Activated CD4-positive, alpha-beta T cell treated with anti-CD3 and anti-CD28 coated beads, Interleukin-2, amount 10 ng/mL, durations not matched to agents 7 days and 5 days (primary cell): Measurements from ENCODE around the gene LAD1. TPM values are rescaled to one million over a fixed set of nuclear protein-coding genes. Genes with fewer than 3 reads are reported as not detected.

Experiments
- CTCF ChIA-PET: fragments of 350-600 bp; sonication (Branson Sonifier 250); formaldehyde crosslinking; loops from one replicate; lab custom pipeline; 2021; ENCODE audit warnings: antibody characterized with exemption; lab: Charles Lee
- POLR2A ChIA-PET: fragments of 350-600 bp; sonication (Branson Sonifier 250); formaldehyde crosslinking; loops from one replicate; lab custom pipeline; 2021; ENCODE audit warnings: antibody characterized with exemption; lab: Charles Lee
- DNase-seq: peaks from one replicate; pipeline ENCODE4 v3.0.0-alpha.2; 2020
- H3K27ac Mint-ChIP-seq: one replicate; pipeline ENCODE4 v1.8.0; 2021; ENCODE audit warnings: mild to moderate bottlenecking, moderate library complexity, mixed read lengths
- H3K27me3 Mint-ChIP-seq: one replicate; pipeline ENCODE4 v1.8.0; 2021; ENCODE audit warnings: mixed read lengths
- H3K36me3 Mint-ChIP-seq: one replicate; pipeline ENCODE4 v1.8.0; 2021; ENCODE audit warnings: low read depth, mixed read lengths
- H3K4me1 Mint-ChIP-seq: one replicate; pipeline ENCODE4 v1.8.0; 2021; ENCODE audit warnings: mixed read lengths
- H3K4me3 Mint-ChIP-seq: one replicate; pipeline ENCODE4 v1.8.0; 2021; ENCODE audit warnings: mild to moderate bottlenecking, moderate library complexity, mixed read lengths
- H3K9me3 Mint-ChIP-seq: one replicate; pipeline ENCODE4 v1.8.0; 2021; ENCODE audit warnings: mixed read lengths
- total RNA-seq, 2 experiments: library from RNA; stranded (reverse); gene quantifications; one replicate each; pipeline ENCODE4 v1.2.3, GENCODE V29; 2021

The LAD1 gene
- total RNA-seq, 2 experiments from 2014 or later, result not detected

DNA sequence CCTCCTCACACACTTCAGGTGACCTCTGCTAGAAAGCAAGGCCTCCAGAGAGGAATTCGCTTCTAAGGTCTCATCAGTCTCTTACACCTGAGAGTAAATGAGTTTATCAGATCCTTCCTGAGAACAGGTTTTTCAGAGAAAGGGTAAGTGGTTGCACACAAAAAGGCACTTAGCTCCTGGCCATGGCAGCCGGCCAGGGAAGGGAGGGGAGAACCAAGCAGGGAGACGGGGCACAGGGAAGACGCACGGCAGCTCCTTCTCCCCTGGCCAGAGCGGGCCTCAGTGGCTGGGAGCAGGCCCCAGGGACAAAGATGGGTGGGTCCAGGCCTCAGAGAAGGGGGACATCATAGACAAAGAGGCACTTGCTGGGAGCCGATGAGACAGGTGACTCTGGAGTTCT lies 18.0 kb downstream of the LAD1 start:
- Mint-ChIP-seq H3K4me3 (no peak overlapping the region), H3K9me3 (no peaks in the 10 kb centered on the region), H3K36me3 (no peaks in the 10 kb centered on the region), H3K27ac (no peak overlapping the region), H3K4me1 (no peaks in the 10 kb centered on the region), H3K27me3 (peaks cover 2% of the 10 kb centered on the region)
- ChIA-PET CTCF (interaction anchor here (1.9 kb wide), 1 partner anchor 20 kb away, joined by 4 read pairs; no protein-coding TSS in a partner anchor), POLR2A (no interaction called here)
- DNase-seq, result no peak

DNA sequence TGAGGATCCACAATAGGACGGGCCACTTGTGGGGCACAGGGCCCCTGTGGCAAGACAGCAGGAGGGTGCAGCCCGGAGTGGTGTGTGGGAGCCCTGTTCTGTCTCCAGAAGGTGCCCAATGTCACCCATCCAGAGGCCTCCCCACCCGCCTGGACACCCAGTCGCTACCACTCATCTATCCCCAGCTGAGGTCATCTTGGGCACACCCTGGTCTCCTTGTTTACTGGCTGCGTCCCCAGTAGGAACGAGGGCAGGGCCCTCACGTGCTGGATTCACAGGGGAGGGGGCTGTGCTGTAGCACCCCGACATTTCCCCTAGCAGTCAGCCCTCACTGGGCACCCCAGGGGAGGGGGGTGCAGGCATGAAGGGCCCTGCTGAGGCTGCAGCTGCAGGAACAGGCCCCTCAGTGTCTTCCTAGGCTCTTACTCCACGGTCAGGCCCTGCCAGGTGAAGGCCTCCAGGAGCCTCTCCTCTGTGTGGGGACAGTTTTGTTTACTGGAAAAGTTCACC lies 19.3 kb downstream of the LAD1 start:
- ChIA-PET CTCF (no interaction called here), POLR2A (no interaction called here)
- Mint-ChIP-seq H3K27me3 (peaks cover 2% of the 10 kb centered on the region), H3K36me3 (no peaks in the 10 kb centered on the region), H3K27ac (no peak overlapping the region), H3K4me3 (no peak overlapping the region), H3K9me3 (no peaks in the 10 kb centered on the region), H3K4me1 (no peaks in the 10 kb centered on the region)
- DNase-seq, result no peak

DNA sequence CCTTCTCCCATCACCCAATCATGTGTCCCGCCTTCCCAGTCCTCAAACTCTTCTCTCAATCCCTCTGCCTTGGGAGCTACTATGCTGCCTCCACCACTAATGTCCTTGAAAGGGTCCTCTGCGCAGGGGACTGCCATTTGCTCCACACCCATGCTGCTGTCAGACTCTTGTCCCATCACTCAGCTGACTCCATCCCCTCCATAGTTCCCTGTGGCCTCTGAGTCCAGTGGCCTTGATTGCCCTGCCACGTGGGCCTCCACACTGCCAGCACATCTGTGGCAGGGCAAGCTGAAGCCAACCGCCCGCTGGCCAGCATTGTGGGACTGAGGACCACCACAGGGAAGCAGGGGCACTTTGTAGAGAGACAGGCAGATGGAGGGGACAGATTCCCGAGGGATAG lies 20.3 kb downstream of the LAD1 start:
- no peak for DNase-seq
- Mint-ChIP-seq H3K4me3 (no peak overlapping the region), H3K36me3 (no peaks in the 10 kb centered on the region), H3K27ac (no peak overlapping the region), H3K9me3 (no peaks in the 10 kb centered on the region), H3K27me3 (peaks cover 2% of the 10 kb centered on the region), H3K4me1 (no peaks in the 10 kb centered on the region)
- ChIA-PET CTCF (interaction anchor here (1.0 kb wide), 1 partner anchor 15 kb away, joined by 3 read pairs; no protein-coding TSS in a partner anchor), POLR2A (no interaction called here)

DNA sequence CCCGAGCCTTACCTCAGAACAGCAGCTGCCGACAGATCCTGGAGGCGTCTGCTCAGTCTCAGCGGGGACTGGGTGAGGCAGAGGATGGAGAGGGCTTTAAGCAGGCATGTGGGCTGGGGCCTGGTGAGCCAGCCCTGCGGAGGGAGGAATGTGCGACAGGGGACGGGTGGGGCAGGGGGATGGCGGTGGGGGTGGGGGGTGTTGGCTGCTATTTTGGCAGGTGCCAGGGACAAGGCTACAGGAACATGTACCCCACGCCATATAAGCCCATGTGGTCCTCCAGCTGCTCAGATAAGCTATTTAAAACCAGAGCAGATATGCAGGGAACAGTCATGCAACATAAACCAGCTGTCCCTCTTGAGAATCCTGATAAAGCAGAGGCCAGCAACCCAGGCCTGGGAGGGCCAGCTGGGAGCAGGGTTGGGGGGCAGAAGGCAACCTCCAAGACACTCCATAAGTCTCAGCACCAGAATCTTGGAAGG lies 21.5 kb downstream of the LAD1 start, which contains the start of gene TNNT2:
TNNT2 (minus strand) TSS at position 70 of the 482 bp plus-strand sequence. CDS start 4,426 bp downstream, outside the sequence.
- Mint-ChIP-seq H3K36me3 (no peaks in the 10 kb centered on the region), H3K4me3 (no peak within 1 kb of the TSS), H3K27me3 (peaks cover 2% of the 10 kb centered on the region), H3K9me3 (no peaks in the 10 kb centered on the region), H3K27ac (no peak within 1 kb of the TSS), H3K4me1 (no peaks in the 10 kb centered on the region)
- ChIA-PET CTCF (no interaction called here), POLR2A (no interaction called here)
- DNase-seq, result no peak

DNA sequence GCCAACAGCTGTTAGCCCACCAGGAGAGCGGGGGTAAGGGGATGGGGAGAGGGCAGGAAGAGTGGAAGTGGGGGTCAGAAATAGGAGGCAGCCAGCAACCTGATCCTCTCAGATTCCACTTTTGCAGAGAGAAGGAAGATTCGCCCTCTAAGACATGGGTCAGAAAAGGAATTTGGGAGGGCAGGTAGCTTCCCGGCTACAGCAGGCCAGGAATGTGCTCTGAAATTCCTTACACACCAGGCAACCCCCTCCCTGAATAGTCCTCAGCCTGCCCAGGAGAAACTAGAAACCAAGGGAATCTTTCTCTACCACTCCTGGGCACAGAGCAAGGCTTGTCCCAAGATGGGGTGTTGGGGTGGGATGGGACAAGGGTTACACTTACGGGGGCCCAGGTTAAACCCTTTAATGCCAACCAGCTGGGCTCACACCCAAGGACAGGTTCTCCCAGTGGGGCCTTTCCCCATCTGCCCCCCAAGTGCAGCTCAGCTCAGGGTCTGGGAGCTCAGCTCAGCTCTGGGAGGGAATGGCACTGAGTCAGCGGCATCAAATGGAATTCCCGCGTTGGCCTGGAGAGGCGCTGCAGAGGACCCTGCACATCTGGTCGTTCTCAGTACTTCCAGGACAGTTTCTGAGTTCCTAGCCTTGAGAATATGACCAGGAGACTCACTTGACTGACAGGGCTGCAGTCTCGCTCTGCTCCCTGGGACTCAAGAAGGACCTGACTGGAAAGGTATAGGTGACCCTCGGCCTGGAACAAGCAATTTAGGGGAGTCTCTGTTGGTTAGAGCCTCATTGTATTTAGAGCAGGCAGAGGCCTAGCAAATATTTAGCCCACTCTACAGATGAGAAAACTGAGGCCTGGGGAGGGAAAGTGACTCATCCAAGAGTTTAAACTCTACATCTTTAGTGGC lies 22.4 kb downstream of the LAD1 start:
- no peak overlapping the region for H3K27ac Mint-ChIP-seq
- no peaks in the 10 kb centered on the region for H3K4me1 Mint-ChIP-seq
- H3K27me3 Mint-ChIP-seq, result peaks cover 2% of the 10 kb centered on the region
- ChIA-PET CTCF (interaction anchor here (2.0 kb wide), 1 partner anchor 117 kb away, joined by 4 read pairs; no protein-coding TSS in a partner anchor), POLR2A (no interaction called here)
- no peak overlapping the region for H3K4me3 Mint-ChIP-seq
- H3K9me3 Mint-ChIP-seq, result no peaks in the 10 kb centered on the region
- no peak for DNase-seq
- no peaks in the 10 kb centered on the region for H3K36me3 Mint-ChIP-seq

DNA sequence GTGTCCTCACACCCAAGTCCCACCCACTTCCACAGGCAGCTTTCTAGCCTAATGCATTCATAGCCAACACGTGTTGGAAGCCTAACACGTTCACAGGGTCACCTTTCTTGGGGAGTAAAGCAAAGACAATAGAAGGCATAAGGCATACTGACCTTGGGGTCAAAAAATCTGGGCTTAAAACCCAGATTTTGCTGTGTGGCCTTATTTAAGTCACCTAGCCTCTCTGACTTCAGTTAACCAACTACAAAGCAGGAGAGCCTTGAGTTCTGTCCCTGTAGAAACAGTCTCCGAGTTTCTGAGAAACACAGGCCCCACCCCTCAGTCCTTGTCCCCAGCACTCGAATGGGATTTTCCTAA lies 23.0 kb downstream of the LAD1 start:
- no peak for DNase-seq
- POLR2A ChIA-PET, result no interaction called here
- no peak overlapping the region for H3K27ac Mint-ChIP-seq
- no peak overlapping the region for H3K4me3 Mint-ChIP-seq
- H3K9me3 Mint-ChIP-seq, result no peaks in the 10 kb centered on the region
- peaks cover 6% of the 10 kb centered on the region for H3K27me3 Mint-ChIP-seq
- H3K36me3 Mint-ChIP-seq, result no peaks in the 10 kb centered on the region
- CTCF ChIA-PET, result interaction anchor here (2.0 kb wide), 1 partner anchor 117 kb away, joined by 4 read pairs; no protein-coding TSS in a partner anchor
- no peaks in the 10 kb centered on the region for H3K4me1 Mint-ChIP-seq

DNA sequence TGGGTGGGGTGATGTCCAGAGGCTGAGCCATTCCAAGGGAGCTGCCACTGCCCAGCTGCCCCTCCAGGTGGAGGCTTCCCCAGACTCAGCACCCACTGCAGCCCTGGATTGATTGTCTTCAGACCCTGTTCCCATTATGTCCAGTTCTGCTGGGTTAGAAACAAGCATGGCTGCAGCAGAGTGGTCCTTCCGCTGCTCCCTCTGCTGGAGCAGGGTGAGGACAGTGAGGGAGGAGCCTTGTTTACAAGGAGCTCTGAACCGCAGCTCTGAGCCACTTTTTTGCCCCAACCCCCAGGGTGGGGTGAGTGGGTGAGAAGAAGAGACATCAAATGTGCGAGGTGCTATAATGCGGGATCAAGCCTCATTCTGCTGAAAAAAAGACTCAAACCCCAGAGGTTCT lies 24.0 kb downstream of the LAD1 start:
- Mint-ChIP-seq H3K9me3 (no peaks in the 10 kb centered on the region), H3K27me3 (peaks cover 6% of the 10 kb centered on the region), H3K36me3 (no peaks in the 10 kb centered on the region), H3K4me1 (no peaks in the 10 kb centered on the region), H3K27ac (no peak overlapping the region), H3K4me3 (no peak overlapping the region)
- DNase-seq, result no peak
- ChIA-PET CTCF (interaction anchor here (0.7 to 2.0 kb wide), 2 partner anchors 14 to 116 kb away, joined by 3 to 4 read pairs; no protein-coding TSS in a partner anchor), POLR2A (no interaction called here)

DNA sequence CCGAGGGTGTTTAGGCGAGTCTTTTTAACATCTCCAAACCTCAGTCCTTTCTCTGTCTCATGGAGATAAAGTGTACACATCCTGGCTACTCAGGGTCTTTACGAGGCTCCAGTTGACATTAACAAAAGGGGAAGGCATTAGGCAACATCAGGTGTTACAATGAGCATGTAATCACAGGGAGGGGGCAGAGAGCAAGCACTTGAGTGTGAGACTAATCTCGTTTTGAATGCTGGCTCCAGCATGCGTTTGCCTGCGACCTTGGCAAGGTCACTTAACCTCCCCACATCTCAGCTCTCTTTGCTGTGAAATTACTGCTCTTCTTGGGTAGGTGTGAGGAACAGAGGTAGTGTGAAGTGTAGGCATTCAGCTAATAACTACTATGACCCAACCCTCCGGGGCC lies 24.8 kb downstream of the LAD1 start:
- Mint-ChIP-seq H3K9me3 (no peaks in the 10 kb centered on the region), H3K27me3 (peaks cover 6% of the 10 kb centered on the region), H3K27ac (no peak overlapping the region), H3K4me1 (no peaks in the 10 kb centered on the region), H3K36me3 (no peaks in the 10 kb centered on the region), H3K4me3 (no peak overlapping the region)
- ChIA-PET POLR2A (no interaction called here), CTCF (interaction anchor here (1.7 kb wide), 1 partner anchor 11 kb away, joined by 4 read pairs; no protein-coding TSS in a partner anchor)
- DNase-seq, result no peak

DNA sequence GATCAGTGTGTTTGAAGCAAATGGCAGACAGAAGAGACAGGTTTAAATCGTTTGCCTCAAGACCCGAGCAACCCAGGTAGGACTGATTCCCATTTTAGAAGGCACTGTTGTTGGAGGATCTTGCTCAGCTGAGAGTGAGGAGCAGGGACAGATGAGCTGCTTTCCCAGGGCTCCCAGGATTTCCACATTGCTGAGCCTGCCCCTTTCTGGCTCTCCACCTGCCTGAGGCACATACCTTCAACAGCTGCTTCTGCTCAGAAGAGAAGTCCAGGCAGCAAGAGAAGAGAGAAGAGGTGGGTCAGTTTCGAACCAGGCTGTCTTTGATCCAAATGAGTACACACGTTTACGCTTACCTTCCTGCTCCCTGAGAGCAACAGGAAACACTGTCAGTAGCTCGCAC lies 27.3 kb downstream of the LAD1 start:
- CTCF ChIA-PET, result interaction anchor here (1.1 to 2.2 kb wide), 2 partner anchors 11 to 23 kb away, joined by 3 to 5 read pairs; no protein-coding TSS in a partner anchor

DNA sequence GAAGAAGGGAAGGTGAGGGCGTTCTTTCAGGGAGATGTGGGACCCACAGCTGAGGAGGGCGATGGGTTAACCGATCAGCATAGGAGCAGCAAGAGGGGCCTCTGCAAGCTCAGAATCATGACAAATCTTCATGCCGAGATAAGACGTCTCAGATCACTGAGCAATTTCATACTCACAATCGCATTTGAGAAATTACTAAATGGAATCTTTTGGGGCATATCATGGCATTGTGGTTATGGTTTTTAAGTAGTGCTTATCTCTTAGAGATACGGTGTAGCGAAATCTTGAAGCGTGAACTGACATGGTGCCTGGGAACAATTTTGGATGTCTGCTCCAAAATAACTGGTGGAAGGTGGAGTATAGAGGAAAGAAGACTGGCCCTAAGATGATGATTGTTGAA lies 27.8 kb downstream of the LAD1 start:
- Mint-ChIP-seq H3K27ac (no peak overlapping the region), H3K9me3 (no peaks in the 10 kb centered on the region), H3K36me3 (no peaks in the 10 kb centered on the region), H3K4me1 (no peaks in the 10 kb centered on the region), H3K4me3 (no peak overlapping the region), H3K27me3 (peaks cover 4% of the 10 kb centered on the region)
- DNase-seq, result no peak
- POLR2A ChIA-PET, result no interaction called here
- CTCF ChIA-PET, result interaction anchor here (1.1 to 2.2 kb wide), 2 partner anchors 10 to 23 kb away, joined by 3 to 5 read pairs; no protein-coding TSS in a partner anchor

More for the DNA sequence above, 27.3 kb downstream of the LAD1 start:
- POLR2A ChIA-PET, result no interaction called here
- Mint-ChIP-seq H3K4me1 (no peaks in the 10 kb centered on the region), H3K9me3 (no peaks in the 10 kb centered on the region), H3K27me3 (peaks cover 6% of the 10 kb centered on the region), H3K4me3 (no peak overlapping the region), H3K36me3 (no peaks in the 10 kb centered on the region), H3K27ac (no peak overlapping the region)
- no peak for DNase-seq

DNA sequence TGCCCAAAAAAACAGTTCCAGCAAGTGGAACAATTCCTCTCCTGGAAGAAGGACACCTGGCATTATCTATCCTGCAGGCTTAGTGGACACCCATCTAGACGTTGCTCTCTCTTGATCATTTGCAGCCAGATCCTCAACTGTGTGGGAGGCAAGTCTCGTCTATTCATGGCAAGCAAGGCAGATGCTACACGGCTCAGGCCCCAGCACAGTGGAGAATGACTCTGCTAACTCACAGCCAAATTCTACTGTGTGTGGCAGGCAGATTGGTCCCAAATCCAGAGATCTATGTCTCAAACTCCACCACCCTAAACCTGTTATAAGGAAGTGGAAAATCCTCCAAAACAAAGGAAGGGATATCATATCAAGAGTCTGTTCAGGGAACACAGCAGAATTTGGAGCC lies 28.6 kb downstream of the LAD1 start:
- Mint-ChIP-seq H3K4me3 (no peak overlapping the region), H3K9me3 (no peaks in the 10 kb centered on the region), H3K27ac (no peak overlapping the region), H3K27me3 (peaks cover 3% of the 10 kb centered on the region), H3K4me1 (no peaks in the 10 kb centered on the region), H3K36me3 (no peaks in the 10 kb centered on the region)
- CTCF ChIA-PET, result no interaction called here
- POLR2A ChIA-PET, result no interaction called here
- DNase-seq, result no peak

DNA sequence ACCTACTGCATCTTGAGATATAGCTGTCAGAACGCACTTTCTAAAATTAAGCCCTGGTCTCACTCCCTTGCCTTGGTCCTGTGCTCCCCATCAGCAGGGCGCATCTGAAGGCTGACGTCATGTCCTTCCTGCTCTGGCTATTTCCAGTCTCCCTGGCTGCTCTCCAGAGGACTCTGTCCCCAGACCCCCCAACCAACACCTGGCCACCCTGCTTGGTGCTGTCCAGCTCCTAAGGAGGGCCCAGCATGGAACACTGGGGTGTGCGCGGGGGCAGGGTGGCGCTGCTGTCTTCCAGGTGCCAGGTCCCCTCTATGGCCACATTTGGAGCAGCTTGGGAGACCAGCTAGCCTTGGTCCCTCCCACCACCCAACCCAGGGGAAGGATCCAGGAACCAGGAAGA lies 29.9 kb downstream of the LAD1 start:
- no peak overlapping the region for H3K27ac Mint-ChIP-seq
- ChIA-PET POLR2A (no interaction called here), CTCF (interaction anchor here (1.5 kb wide), 1 partner anchor 11 kb away, joined by 3 read pairs; no protein-coding TSS in a partner anchor)
- no peak overlapping the region for H3K4me3 Mint-ChIP-seq
- DNase-seq, result no peak
- peaks cover 3% of the 10 kb centered on the region for H3K27me3 Mint-ChIP-seq
- H3K36me3 Mint-ChIP-seq, result no peaks in the 10 kb centered on the region
- no peaks in the 10 kb centered on the region for H3K4me1 Mint-ChIP-seq
- H3K9me3 Mint-ChIP-seq, result no peaks in the 10 kb centered on the region

DNA sequence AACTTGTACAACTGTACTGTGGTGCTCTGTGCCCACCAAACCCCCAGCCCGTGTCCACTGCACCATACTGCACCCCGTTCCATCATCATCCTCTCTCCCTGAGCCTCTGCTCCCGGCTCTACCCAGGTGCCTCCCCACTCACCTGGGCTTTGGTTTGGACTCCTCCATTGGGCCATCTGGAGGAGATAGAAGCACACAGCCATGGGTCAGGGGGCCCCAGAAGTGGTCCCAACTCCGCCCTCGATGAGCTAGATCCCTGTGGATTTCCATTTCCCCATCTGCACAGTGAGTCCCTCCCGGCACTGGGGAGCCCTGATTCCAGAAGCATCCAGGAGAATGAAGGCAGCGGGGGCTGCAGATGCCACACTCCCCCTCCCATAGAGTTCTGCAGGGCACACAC lies 32.4 kb downstream of the LAD1 start:
- Mint-ChIP-seq H3K9me3 (no peaks in the 10 kb centered on the region), H3K36me3 (no peaks in the 10 kb centered on the region), H3K27ac (no peak overlapping the region), H3K27me3 (peaks cover 5% of the 10 kb centered on the region), H3K4me1 (no peaks in the 10 kb centered on the region), H3K4me3 (no peak overlapping the region)
- no peak for DNase-seq
- CTCF ChIA-PET, result no interaction called here
- POLR2A ChIA-PET, result no interaction called here
